ENCODE data around the gene ABCB6. TPM values are rescaled to one million over a fixed set of nuclear protein-coding genes. Genes with fewer than 3 reads are reported as not detected.

The ABCB6 gene
- total and polyA plus RNA-seq, 10 of the 15 experiments (the other 5 are each of a cell fraction or from before 2014, with no cell fraction given) = 2.3 to 22.1 (median 13.8) TPM

DNA sequence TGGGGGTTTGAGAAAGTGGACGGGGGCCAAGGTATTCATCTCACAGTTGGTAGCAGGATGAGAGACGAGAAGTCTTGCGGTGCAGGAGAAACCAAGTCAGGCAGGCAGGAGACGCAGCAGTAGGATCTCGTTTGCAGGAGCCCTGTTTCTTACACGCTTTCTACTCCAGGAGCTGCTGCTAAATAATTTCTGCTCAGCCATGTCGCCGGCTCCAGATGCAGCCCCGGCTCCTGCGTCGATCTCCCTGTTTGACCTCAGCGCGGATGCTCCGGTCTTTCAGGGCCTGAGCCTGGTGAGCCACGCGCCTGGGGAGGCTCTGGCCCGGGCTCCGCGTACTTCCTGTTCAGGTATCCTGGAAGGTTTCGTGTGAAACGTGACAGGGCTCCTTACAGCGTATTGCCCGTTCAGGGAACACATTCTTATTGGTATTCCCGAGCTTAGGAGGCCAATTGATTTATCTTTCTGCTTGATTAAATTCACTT, 11.3 kb upstream of the ABCB6 start (continued):
- no peak for TF ChIP-seq CHD2 (IDR thresholded peaks at IDR 0.05; ENCODE audit: borderline replicate concordance, low read depth, low read length)
- no peak; the same call in 1 of the 2 replicates for TF ChIP-seq ZNF207 (IDR thresholded peaks at IDR 0.05; ENCODE audit: borderline replicate concordance)
- no peak for TF ChIP-seq POLR2A (IDR thresholded peaks at IDR 0.05; ENCODE audit: low read depth, low read length)
- no peak for TF ChIP-seq SPI1 (IDR thresholded peaks at IDR 0.05; ENCODE audit: borderline replicate concordance, insufficient read depth, low read depth, low read length)
- no peak for TF ChIP-seq RAD21 (IDR thresholded peaks at IDR 0.05; ENCODE audit: insufficient read depth, low read depth, low read length)
- TF ChIP-seq BCL11A (IDR thresholded peaks at IDR 0.05; ENCODE audit: low read depth, low read length) = no peak
- no peak for TF ChIP-seq YY1 (IDR thresholded peaks at IDR 0.05; ENCODE audit: low read depth, low read length)
- TF ChIP-seq KLF5 (IDR thresholded peaks at IDR 0.05; ENCODE audit: partially characterized antibody) = no peak
- TF ChIP-seq, protein P1, sequence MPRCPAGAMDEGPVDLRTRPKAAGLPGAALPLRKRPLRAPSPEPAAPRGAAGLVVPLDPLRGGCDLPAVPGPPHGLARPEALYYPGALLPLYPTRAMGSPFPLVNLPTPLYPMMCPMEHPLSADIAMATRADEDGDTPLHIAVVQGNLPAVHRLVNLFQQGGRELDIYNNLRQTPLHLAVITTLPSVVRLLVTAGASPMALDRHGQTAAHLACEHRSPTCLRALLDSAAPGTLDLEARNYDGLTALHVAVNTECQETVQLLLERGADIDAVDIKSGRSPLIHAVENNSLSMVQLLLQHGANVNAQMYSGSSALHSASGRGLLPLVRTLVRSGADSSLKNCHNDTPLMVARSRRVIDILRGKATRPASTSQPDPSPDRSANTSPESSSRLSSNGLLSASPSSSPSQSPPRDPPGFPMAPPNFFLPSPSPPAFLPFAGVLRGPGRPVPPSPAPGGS (IDR thresholded peaks at IDR 0.05; ENCODE audit: borderline replicate concordance, insufficient read depth, low read depth, low read length, poor library complexity, severe bottlenecking) = no peak
- TF ChIP-seq NFYA (IDR thresholded peaks at IDR 0.05; ENCODE audit: borderline replicate concordance, low read depth, low read length) = no peak
- TF ChIP-seq CBX5 (IDR thresholded peaks at IDR 0.05; ENCODE audit: low read depth) = no peak
- TF ChIP-seq, protein P2, sequence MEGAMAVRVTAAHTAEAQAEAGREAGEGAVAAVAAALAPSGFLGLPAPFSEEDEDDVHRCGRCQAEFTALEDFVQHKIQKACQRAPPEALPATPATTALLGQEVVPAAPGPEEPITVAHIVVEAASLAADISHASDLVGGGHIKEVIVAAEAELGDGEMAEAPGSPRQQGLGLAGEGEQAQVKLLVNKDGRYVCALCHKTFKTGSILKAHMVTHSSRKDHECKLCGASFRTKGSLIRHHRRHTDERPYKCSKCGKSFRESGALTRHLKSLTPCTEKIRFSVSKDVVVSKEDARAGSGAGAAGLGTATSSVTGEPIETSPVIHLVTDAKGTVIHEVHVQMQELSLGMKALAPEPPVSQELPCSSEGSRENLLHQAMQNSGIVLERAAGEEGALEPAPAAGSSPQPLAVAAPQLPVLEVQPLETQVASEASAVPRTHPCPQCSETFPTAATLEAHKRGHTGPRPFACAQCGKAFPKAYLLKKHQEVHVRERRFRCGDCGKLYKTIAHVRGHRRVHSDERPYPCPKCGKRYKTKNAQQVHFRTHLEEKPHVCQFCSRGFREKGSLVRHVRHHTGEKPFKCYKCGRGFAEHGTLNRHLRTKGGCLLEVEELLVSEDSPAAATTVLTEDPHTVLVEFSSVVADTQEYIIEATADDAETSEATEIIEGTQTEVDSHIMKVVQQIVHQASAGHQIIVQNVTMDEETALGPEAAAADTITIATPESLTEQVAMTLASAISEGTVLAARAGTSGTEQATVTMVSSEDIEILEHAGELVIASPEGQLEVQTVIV (IDR thresholded peaks at IDR 0.05; ENCODE audit: borderline replicate concordance, partially characterized antibody) = no peak
- TF ChIP-seq MYB (IDR thresholded peaks at IDR 0.05; ENCODE audit: borderline replicate concordance, low read depth, low read length) = no peak
- TF ChIP-seq NBN (IDR thresholded peaks at IDR 0.05) = no peak
- TF ChIP-seq SREBF1 (IDR thresholded peaks at IDR 0.05; ENCODE audit: low read length) = no peak
- TF ChIP-seq, protein P3, sequence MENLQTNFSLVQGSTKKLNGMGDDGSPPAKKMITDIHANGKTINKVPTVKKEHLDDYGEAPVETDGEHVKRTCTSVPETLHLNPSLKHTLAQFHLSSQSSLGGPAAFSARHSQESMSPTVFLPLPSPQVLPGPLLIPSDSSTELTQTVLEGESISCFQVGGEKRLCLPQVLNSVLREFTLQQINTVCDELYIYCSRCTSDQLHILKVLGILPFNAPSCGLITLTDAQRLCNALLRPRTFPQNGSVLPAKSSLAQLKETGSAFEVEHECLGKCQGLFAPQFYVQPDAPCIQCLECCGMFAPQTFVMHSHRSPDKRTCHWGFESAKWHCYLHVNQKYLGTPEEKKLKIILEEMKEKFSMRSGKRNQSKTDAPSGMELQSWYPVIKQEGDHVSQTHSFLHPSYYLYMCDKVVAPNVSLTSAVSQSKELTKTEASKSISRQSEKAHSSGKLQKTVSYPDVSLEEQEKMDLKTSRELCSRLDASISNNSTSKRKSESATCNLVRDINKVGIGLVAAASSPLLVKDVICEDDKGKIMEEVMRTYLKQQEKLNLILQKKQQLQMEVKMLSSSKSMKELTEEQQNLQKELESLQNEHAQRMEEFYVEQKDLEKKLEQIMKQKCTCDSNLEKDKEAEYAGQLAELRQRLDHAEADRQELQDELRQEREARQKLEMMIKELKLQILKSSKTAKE (IDR thresholded peaks at IDR 0.05; ENCODE audit: low read depth, poor library complexity, severe bottlenecking) = no peak
- TF ChIP-seq, protein P4, sequence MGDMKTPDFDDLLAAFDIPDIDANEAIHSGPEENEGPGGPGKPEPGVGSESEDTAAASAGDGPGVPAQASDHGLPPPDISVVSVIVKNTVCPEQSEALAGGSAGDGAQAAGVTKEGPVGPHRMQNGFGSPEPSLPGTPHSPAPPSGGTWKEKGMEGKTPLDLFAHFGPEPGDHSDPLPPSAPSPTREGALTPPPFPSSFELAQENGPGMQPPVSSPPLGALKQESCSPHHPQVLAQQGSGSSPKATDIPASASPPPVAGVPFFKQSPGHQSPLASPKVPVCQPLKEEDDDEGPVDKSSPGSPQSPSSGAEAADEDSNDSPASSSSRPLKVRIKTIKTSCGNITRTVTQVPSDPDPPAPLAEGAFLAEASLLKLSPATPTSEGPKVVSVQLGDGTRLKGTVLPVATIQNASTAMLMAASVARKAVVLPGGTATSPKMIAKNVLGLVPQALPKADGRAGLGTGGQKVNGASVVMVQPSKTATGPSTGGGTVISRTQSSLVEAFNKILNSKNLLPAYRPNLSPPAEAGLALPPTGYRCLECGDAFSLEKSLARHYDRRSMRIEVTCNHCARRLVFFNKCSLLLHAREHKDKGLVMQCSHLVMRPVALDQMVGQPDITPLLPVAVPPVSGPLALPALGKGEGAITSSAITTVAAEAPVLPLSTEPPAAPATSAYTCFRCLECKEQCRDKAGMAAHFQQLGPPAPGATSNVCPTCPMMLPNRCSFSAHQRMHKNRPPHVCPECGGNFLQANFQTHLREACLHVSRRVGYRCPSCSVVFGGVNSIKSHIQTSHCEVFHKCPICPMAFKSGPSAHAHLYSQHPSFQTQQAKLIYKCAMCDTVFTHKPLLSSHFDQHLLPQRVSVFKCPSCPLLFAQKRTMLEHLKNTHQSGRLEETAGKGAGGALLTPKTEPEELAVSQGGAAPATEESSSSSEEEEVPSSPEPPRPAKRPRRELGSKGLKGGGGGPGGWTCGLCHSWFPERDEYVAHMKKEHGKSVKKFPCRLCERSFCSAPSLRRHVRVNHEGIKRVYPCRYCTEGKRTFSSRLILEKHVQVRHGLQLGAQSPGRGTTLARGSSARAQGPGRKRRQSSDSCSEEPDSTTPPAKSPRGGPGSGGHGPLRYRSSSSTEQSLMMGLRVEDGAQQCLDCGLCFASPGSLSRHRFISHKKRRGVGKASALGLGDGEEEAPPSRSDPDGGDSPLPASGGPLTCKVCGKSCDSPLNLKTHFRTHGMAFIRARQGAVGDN (IDR thresholded peaks at IDR 0.05) = no peak
- no peak for TF ChIP-seq RFX5 (IDR thresholded peaks at IDR 0.05; ENCODE audit: low read depth, low read length)
- TF ChIP-seq TBL1XR1 (IDR thresholded peaks at IDR 0.05; ENCODE audit: low read depth, low read length) = no peak
- TF ChIP-seq, protein P5, sequence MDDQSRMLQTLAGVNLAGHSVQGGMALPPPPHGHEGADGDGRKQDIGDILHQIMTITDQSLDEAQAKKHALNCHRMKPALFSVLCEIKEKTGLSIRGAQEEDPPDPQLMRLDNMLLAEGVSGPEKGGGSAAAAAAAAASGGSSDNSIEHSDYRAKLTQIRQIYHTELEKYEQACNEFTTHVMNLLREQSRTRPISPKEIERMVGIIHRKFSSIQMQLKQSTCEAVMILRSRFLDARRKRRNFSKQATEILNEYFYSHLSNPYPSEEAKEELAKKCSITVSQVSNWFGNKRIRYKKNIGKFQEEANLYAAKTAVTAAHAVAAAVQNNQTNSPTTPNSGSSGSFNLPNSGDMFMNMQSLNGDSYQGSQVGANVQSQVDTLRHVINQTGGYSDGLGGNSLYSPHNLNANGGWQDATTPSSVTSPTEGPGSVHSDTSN (IDR thresholded peaks at IDR 0.05; ENCODE audit: insufficient replicate concordance, low read depth, low read length) = no peak

Measured in GM12878 (cell line).